IMR-90 (cell line): ENCODE data around the gene SOCS2.

ENCODE experiments used
- CEBPB ChIP-seq: IDR thresholded peaks from 2 replicates; pipeline ENCODE4 v1.6.1; 2012; ENCODE audit warnings: low read depth, low read length, improper control_type of control experiment
- TF ChIP-seq, protein P1 (sequence below): conservative IDR thresholded peaks from 2 replicates; pipeline ENCODE4 v1.5.1; 2012; ENCODE audit warnings: mild to moderate bottlenecking, low read depth, low read length, improper control_type of control experiment

GRCh38 chr12:93593843-93594242 is 21.4 kb downstream of the SOCS2 start:
- TF ChIP-seq, protein P1, sequence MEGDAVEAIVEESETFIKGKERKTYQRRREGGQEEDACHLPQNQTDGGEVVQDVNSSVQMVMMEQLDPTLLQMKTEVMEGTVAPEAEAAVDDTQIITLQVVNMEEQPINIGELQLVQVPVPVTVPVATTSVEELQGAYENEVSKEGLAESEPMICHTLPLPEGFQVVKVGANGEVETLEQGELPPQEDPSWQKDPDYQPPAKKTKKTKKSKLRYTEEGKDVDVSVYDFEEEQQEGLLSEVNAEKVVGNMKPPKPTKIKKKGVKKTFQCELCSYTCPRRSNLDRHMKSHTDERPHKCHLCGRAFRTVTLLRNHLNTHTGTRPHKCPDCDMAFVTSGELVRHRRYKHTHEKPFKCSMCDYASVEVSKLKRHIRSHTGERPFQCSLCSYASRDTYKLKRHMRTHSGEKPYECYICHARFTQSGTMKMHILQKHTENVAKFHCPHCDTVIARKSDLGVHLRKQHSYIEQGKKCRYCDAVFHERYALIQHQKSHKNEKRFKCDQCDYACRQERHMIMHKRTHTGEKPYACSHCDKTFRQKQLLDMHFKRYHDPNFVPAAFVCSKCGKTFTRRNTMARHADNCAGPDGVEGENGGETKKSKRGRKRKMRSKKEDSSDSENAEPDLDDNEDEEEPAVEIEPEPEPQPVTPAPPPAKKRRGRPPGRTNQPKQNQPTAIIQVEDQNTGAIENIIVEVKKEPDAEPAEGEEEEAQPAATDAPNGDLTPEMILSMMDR: no peak
- TF ChIP-seq CEBPB: no peak
